Measurements from ENCODE around the gene FGF8.

The FGF8 gene

GRCh38 chr10:101778781-101779543, 3.0 kb upstream of the FGF8 start:
- no peak for ATAC-seq
- TF ChIP-seq ESRRG (CRISPR knock-in tag; IDR thresholded peaks at IDR 0.05) (no peak), ARNTL (CRISPR knock-in tag; IDR thresholded peaks at IDR 0.05; ENCODE audit: borderline replicate concordance, low read depth) (no peak), BACH2 (CRISPR knock-in tag; IDR thresholded peaks at IDR 0.05; ENCODE audit: borderline replicate concordance) (no peak), TCF4 (CRISPR knock-in tag; IDR thresholded peaks at IDR 0.05; ENCODE audit: borderline replicate concordance) (no peak), TOX (CRISPR knock-in tag; IDR thresholded peaks at IDR 0.05; ENCODE audit: borderline replicate concordance) (no peak), CREB5 (CRISPR knock-in tag; IDR thresholded peaks at IDR 0.05; ENCODE audit: low read depth) (no peak), ZC3H10 (CRISPR knock-in tag; IDR thresholded peaks at IDR 0.05) (no peak), ZNF70 (CRISPR knock-in tag; IDR thresholded peaks at IDR 0.05) (no peak), TSHZ2 (CRISPR knock-in tag; IDR thresholded peaks at IDR 0.05) (no peak), ZFP30 (CRISPR knock-in tag; IDR thresholded peaks at IDR 0.05) (no peak), PPARA (CRISPR knock-in tag; IDR thresholded peaks at IDR 0.05; ENCODE audit: borderline replicate concordance) (no peak), ZNF565 (CRISPR knock-in tag; conservative IDR thresholded peaks at IDR 0.05; ENCODE audit: low read depth) (no peak), OSR1 (CRISPR knock-in tag; IDR thresholded peaks at IDR 0.05) (no peak), RARB (CRISPR knock-in tag; IDR thresholded peaks at IDR 0.05) (no peak)
- TF ChIP-seq, protein P1, sequence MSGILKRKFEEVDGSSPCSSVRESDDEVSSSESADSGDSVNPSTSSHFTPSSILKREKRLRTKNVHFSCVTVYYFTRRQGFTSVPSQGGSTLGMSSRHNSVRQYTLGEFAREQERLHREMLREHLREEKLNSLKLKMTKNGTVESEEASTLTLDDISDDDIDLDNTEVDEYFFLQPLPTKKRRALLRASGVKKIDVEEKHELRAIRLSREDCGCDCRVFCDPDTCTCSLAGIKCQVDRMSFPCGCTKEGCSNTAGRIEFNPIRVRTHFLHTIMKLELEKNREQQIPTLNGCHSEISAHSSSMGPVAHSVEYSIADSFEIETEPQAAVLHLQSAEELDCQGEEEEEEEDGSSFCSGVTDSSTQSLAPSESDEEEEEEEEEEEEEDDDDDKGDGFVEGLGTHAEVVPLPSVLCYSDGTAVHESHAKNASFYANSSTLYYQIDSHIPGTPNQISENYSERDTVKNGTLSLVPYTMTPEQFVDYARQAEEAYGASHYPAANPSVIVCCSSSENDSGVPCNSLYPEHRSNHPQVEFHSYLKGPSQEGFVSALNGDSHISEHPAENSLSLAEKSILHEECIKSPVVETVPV (CRISPR knock-in tag; IDR thresholded peaks at IDR 0.05): no peak
- TF ChIP-seq, protein P2, sequence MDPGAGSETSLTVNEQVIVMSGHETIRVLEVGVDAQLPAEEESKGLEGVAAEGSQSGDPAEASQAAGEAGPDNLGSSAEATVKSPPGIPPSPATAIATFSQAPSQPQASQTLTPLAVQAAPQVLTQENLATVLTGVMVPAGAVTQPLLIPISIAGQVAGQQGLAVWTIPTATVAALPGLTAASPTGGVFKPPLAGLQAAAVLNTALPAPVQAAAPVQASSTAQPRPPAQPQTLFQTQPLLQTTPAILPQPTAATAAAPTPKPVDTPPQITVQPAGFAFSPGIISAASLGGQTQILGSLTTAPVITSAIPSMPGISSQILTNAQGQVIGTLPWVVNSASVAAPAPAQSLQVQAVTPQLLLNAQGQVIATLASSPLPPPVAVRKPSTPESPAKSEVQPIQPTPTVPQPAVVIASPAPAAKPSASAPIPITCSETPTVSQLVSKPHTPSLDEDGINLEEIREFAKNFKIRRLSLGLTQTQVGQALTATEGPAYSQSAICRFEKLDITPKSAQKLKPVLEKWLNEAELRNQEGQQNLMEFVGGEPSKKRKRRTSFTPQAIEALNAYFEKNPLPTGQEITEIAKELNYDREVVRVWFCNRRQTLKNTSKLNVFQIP (CRISPR knock-in tag; IDR thresholded peaks at IDR 0.05; ENCODE audit: borderline replicate concordance, low read depth): no peak

DNA sequence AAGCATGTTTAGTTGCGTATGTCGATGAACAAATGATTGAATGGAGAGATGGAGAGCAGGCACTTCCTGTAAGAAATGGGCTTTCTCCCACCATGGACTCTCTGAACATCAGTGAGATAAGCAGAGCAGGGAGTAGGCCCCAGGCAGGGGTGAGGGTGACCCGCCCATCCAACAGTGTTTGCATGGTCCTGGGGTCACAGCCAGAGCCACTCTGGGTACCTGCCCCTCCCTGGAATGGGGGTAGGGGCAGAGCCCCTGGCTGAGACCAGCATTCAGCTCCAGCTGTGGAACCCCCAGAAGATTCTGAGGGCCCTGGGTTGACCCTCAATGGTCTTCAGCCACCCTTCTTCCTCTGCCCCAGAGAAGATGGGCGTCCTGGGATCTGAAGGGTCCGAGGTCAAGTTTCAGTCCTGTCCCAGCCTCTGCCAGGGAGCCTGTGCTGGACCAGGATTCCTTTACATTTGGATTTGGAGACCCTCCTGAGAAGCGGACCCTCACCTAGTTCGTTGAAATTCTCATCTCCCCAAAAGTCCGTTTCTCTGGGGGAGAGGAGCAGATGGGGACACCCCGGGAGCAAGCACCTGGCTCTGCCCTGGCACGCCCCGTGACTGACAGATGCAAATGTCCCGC, 2.4 kb upstream of the FGF8 start:
- ATAC-seq: no peak
- TF ChIP-seq TOX (CRISPR knock-in tag; IDR thresholded peaks at IDR 0.05; ENCODE audit: borderline replicate concordance) (no peak), ZFP30 (CRISPR knock-in tag; IDR thresholded peaks at IDR 0.05) (no peak), ZNF8 (CRISPR knock-in tag; IDR thresholded peaks at IDR 0.05) (no peak), ESRRG (CRISPR knock-in tag; IDR thresholded peaks at IDR 0.05) (no peak), ZNF70 (CRISPR knock-in tag; IDR thresholded peaks at IDR 0.05) (no peak), CSDC2 (CRISPR knock-in tag; IDR thresholded peaks at IDR 0.05) (no peak), PATZ1 (CRISPR knock-in tag; IDR thresholded peaks at IDR 0.05; ENCODE audit: borderline replicate concordance) (no peak), SNAI2 (CRISPR knock-in tag; IDR thresholded peaks at IDR 0.05) (no peak), OSR1 (CRISPR knock-in tag; IDR thresholded peaks at IDR 0.05) (no peak), ZC3H10 (CRISPR knock-in tag; IDR thresholded peaks at IDR 0.05) (no peak), PPARA (CRISPR knock-in tag; IDR thresholded peaks at IDR 0.05; ENCODE audit: borderline replicate concordance) (no peak), TSHZ2 (CRISPR knock-in tag; IDR thresholded peaks at IDR 0.05) (no peak)
- TF ChIP-seq, protein P1 (CRISPR knock-in tag; IDR thresholded peaks at IDR 0.05): no peak
- TF ChIP-seq, protein P2 (CRISPR knock-in tag; IDR thresholded peaks at IDR 0.05; ENCODE audit: borderline replicate concordance, low read depth): no peak
